Measurements from ENCODE around the gene MYZAP. TPM values are rescaled to one million over a fixed set of nuclear protein-coding genes. Genes with fewer than 3 reads are reported as not detected.

MYZAP gene
- total and polyA plus RNA-seq, 10 donors: 4.1 to 26.2 (median 13.8) TPM

- Histone ChIP-seq H3K4me3 (no peak overlapping the region), H3K4me1 (peaks cover 0 to 3% (median 0%) of the 10 kb centered on the region in 6 donors), H3K27ac (no peak overlapping the region), H3K27me3 (replicated peaks in 1 of 7) (no peaks in the 10 kb centered on the region), H3K36me3 (no peaks in the 10 kb centered on the region), H3K9me3 (no peaks in the 10 kb centered on the region)
- 69 to 83% (median 78%) methylated on average over 1 of the region's 1 CpG for WGBS, 5 donors
- no peak for TF ChIP-seq POLR2A (IDR thresholded peaks at IDR 0.05)
- TF ChIP-seq POLR2AphosphoS5 (IDR thresholded peaks at IDR 0.05): no peak
- TF ChIP-seq, protein P1, sequence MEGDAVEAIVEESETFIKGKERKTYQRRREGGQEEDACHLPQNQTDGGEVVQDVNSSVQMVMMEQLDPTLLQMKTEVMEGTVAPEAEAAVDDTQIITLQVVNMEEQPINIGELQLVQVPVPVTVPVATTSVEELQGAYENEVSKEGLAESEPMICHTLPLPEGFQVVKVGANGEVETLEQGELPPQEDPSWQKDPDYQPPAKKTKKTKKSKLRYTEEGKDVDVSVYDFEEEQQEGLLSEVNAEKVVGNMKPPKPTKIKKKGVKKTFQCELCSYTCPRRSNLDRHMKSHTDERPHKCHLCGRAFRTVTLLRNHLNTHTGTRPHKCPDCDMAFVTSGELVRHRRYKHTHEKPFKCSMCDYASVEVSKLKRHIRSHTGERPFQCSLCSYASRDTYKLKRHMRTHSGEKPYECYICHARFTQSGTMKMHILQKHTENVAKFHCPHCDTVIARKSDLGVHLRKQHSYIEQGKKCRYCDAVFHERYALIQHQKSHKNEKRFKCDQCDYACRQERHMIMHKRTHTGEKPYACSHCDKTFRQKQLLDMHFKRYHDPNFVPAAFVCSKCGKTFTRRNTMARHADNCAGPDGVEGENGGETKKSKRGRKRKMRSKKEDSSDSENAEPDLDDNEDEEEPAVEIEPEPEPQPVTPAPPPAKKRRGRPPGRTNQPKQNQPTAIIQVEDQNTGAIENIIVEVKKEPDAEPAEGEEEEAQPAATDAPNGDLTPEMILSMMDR (IDR thresholded peaks at IDR 0.05 in 8 of 11, conservative IDR thresholded peaks at IDR 0.05 in 3 of 11): no peak
- intact Hi-C loops (cut with DNase I; ENCODE audit: low total_unique reads): no loop called here
- no peak for DNase-seq
These were observed 99.4 kb downstream of the MYZAP start for GRCh38 chr15:57691082-57691481.

- H3K27ac ChIP-seq: no peak overlapping the region
- no peak for DNase-seq
- peaks cover 0 to 5% (median 0%) of the 10 kb centered on the region in 7 donors for H3K27me3 ChIP-seq (replicated peaks in 1 of 7)
- intact Hi-C loops (cut with DNase I; ENCODE audit: low total_unique reads): no loop called here
- H3K36me3 ChIP-seq: no peaks in the 10 kb centered on the region
- H3K4me1 ChIP-seq: no peaks in the 10 kb centered on the region
- TF ChIP-seq POLR2A (IDR thresholded peaks at IDR 0.05): no peak
- TF ChIP-seq POLR2AphosphoS5 (IDR thresholded peaks at IDR 0.05): no peak
- TF ChIP-seq, protein P1 (IDR thresholded peaks at IDR 0.05 in 8 of 11, conservative IDR thresholded peaks at IDR 0.05 in 3 of 11): no peak
- no peak overlapping the region for H3K4me3 ChIP-seq
- H3K9me3 ChIP-seq: no peaks in the 10 kb centered on the region
- WGBS, 5 donors: 62 to 84% (median 75%) methylated on average over 1 of the region's 1 CpG
These were observed 101.0 kb downstream of the MYZAP start for GRCh38 chr15:57692709-57693108.

- H3K4me1 ChIP-seq: no peaks in the 10 kb centered on the region
- H3K9me3 ChIP-seq: no peaks in the 10 kb centered on the region
- no peaks in the 10 kb centered on the region for H3K36me3 ChIP-seq
- no peak overlapping the region for H3K27ac ChIP-seq
- H3K4me3 ChIP-seq: no peak overlapping the region
- DNase-seq: no peak
- TF ChIP-seq, protein P1 (IDR thresholded peaks at IDR 0.05 in 8 of 11, conservative IDR thresholded peaks at IDR 0.05 in 3 of 11): no peak
- TF ChIP-seq POLR2AphosphoS5 (IDR thresholded peaks at IDR 0.05): no peak
- TF ChIP-seq POLR2A (IDR thresholded peaks at IDR 0.05): no peak
- intact Hi-C loops (cut with DNase I; ENCODE audit: low total_unique reads): no loop called here
- WGBS, 5 donors: 71 to 81% (median 76%) methylated on average over 1 of the region's 1 CpG
- peaks cover 0 to 8% (median 0%) of the 10 kb centered on the region in 7 donors for H3K27me3 ChIP-seq (replicated peaks in 1 of 7)
These were observed 102.6 kb downstream of the MYZAP start for GRCh38 chr15:57694279-57694678.

DNA sequence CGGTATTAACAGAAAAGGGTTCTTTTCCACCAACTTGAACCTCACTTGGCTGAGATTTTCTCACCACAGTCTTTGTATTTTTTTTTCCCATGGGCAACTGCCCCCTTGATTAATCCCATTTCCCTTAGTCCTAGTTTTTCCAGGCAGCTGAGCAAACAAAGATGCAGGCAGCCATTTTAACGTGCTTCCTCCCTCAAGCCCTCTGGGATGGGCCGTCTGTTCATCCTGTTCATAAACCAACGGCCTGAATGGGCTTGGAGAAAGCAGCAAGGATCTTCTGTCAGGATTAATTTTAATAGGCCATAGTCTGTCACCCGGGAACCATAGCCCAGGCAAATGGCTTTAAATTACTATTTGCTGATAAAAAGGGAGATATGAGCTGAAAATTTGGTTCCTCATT lies 104.4 kb downstream of the MYZAP start:
- no peaks in the 10 kb centered on the region for H3K36me3 ChIP-seq
- H3K27ac ChIP-seq: no peak overlapping the region
- intact Hi-C loops (cut with DNase I; ENCODE audit: low total_unique reads): no loop called here
- TF ChIP-seq POLR2AphosphoS5 (IDR thresholded peaks at IDR 0.05) (no peak), POLR2A (IDR thresholded peaks at IDR 0.05) (no peak)
- TF ChIP-seq, protein P1 (IDR thresholded peaks at IDR 0.05 in 8 of 11, conservative IDR thresholded peaks at IDR 0.05 in 3 of 11): no peak
- no peaks in the 10 kb centered on the region for H3K4me1 ChIP-seq
- peaks cover 0 to 23% (median 0%) of the 10 kb centered on the region in 7 donors for H3K27me3 ChIP-seq (replicated peaks in 1 of 7)
- 73 to 83% (median 81%) methylated on average over 5 of the region's 5 CpGs for whole genome bisulfite sequencing, 5 donors
- no peaks in the 10 kb centered on the region for H3K9me3 ChIP-seq
- H3K4me3 ChIP-seq: no peak overlapping the region
- DNase-seq: no peak

Data from spleen (tissue), 11 donors.